Astrocyte of the cerebellum (primary cell): ENCODE measurements around the gene CLTCL1.

Experiments
- DNase-seq: peaks from one replicate; pipeline ENCODE4 v3.0.0-alpha.2; 2011; ENCODE audit warnings: low read depth
- H3K4me3 ChIP-seq: 2 replicates; pipeline ENCODE4 v1.5.1; 2011; ENCODE audit warnings: mild to moderate bottlenecking, low read depth, low read length, moderate library complexity
- CTCF ChIP-seq: IDR thresholded peaks from 2 replicates; pipeline ENCODE4 v1.5.1; 2012; ENCODE audit warnings: low read length, low read depth, moderate library complexity, mild to moderate bottlenecking; ENCODE audit errors: missing control alignments
- in situ Hi-C: cut with HindIII; loops from 2 replicates; pipeline ENCODE4 v1.10.0; 2017; ENCODE audit warnings: low sequenced_read_pairs

Gene CLTCL1

GRCh38 chr22:19150482-19151328, 140.8 kb downstream of the CLTCL1 start:
- DNase-seq = no peak
- in situ Hi-C loops = no loop called here
- H3K4me3 ChIP-seq = no peak overlapping the region
- TF ChIP-seq CTCF = no peak

GRCh38 chr22:19149991-19150390, 141.5 kb downstream of the CLTCL1 start, which contains the start of gene GSC2:
Gene GSC2 (minus strand): TSS chr22:19150292. CDS start chr22:19150283, 9 bp downstream.
- DNase-seq = no peak
- no peak for TF ChIP-seq CTCF
- in situ Hi-C loops = no loop called here
- no peak within 1 kb of the TSS for H3K4me3 ChIP-seq

GRCh38 chr22:19149047-19149883, 142.3 kb downstream of the CLTCL1 start:
- DNase-seq = no peak
- no peak for TF ChIP-seq CTCF
- in situ Hi-C loops = no loop called here
- H3K4me3 ChIP-seq = no peak overlapping the region

- TF ChIP-seq CTCF = no peak
- in situ Hi-C loops = no loop called here
- DNase-seq = no peak
- no peak overlapping the region for H3K4me3 ChIP-seq
Observed at GRCh38 chr22:19148417-19149046, 143.0 kb downstream of the CLTCL1 start.

GRCh38 chr22:19147195-19147780, 144.2 kb downstream of the CLTCL1 start:
- in situ Hi-C loops = no loop called here
- no peak for TF ChIP-seq CTCF
- DNase-seq = no peak
- H3K4me3 ChIP-seq = no peak overlapping the region
